SU-DHL-6 (cell line): ENCODE measurements around the gene AQP1.

Source experiments
- H2AFZ ChIP-seq: fragments of 200-600 bp; sonication (generic); 2 replicates; pipeline ENCODE4 v1.6.1; 2014; ENCODE audit warnings: low read depth, mild to moderate bottlenecking, moderate library complexity, mixed read lengths, antibody characterized with exemption, low read length; ENCODE audit not compliant: severe bottlenecking
- H3F3A ChIP-seq: fragments of 200-600 bp; shearing (Covaris generic); 2 replicates; pipeline ENCODE4 v1.6.0; 2016; ENCODE audit warnings: antibody characterized with exemption, mild to moderate bottlenecking; ENCODE audit not compliant: insufficient read depth
- H3K27ac ChIP-seq: fragments of 200-600 bp; sonication (generic); 2 replicates; pipeline ENCODE4 v1.5.1; 2016; ENCODE audit warnings: low read depth, mild to moderate bottlenecking, low read length, moderate library complexity, mixed read lengths
- H3K27me3 ChIP-seq: fragments of 200-600 bp; sonication (generic), shearing (Covaris generic); 2 replicates; pipeline ENCODE4 v1.6.0; 2014; ENCODE audit warnings: mild to moderate bottlenecking, low read length
- H3K36me3 ChIP-seq: fragments of 200-600 bp; sonication (generic); 2 replicates; pipeline ENCODE4 v1.6.1; 2014; ENCODE audit warnings: mild to moderate bottlenecking, low read length, mixed read lengths
- H3K4me2 ChIP-seq: fragments of 300-600, 200-600 bp; shearing (Covaris generic), sonication (generic); 2 replicates; pipeline ENCODE4 v1.6.0; 2014; ENCODE audit warnings: low read length, low read depth, mild to moderate bottlenecking; ENCODE audit not compliant: poor library complexity, severe bottlenecking
- H3K4me3 ChIP-seq: fragments of 200-600 bp; sonication (generic); 2 replicates; pipeline ENCODE4 v1.5.1; 2014; ENCODE audit warnings: antibody characterized with exemption, low read length, mild to moderate bottlenecking, mixed read lengths; ENCODE audit not compliant: insufficient read depth, poor library complexity, severe bottlenecking
- H3K79me2 ChIP-seq: fragments of 200-600 bp; sonication (generic); 2 replicates; pipeline ENCODE4 v1.6.1; 2014; ENCODE audit warnings: mild to moderate bottlenecking, low read length, moderate library complexity; ENCODE audit not compliant: insufficient read depth
- H3K9ac ChIP-seq: fragments of 200-600 bp; sonication (generic); 2 replicates; pipeline ENCODE4 v1.7.0; 2014; ENCODE audit warnings: mild to moderate bottlenecking, low read length
- H3K9me2 ChIP-seq: fragments of 200-600 bp; sonication (generic); replicated peaks from 2 replicates; pipeline ENCODE4 v1.6.1; 2014; ENCODE audit warnings: low read length; ENCODE audit not compliant: insufficient read depth
- H3K9me3 ChIP-seq: fragments of 200-600 bp; sonication (generic); 2 replicates; pipeline ENCODE4 v1.6.1; 2014; ENCODE audit warnings: low read length, mixed read lengths; ENCODE audit not compliant: insufficient read depth
- H4K20me1 ChIP-seq: fragments of 200-600 bp; sonication (generic); 2 replicates; pipeline ENCODE4 v1.6.1; 2014; ENCODE audit warnings: low read depth, mild to moderate bottlenecking, antibody characterized with exemption, low read length, moderate library complexity, mixed read lengths
- CTCF ChIP-seq: fragments of 200-600 bp; sonication (generic); IDR thresholded peaks from one replicate; pipeline ENCODE4 v1.5.1; 2017; ENCODE audit warnings: antibody characterized with exemption, mild to moderate bottlenecking, low read length, moderate library complexity; ENCODE audit not compliant: insufficient read depth, poor library complexity, severe bottlenecking
- EZH2phosphoT487 ChIP-seq: fragments of 200-600 bp; sonication (generic), shearing (Covaris generic); conservative IDR thresholded peaks from 2 replicates; pipeline ENCODE4 v1.6.1; 2018; ENCODE audit warnings: mild to moderate bottlenecking, antibody characterized with exemption, low read length, moderate library complexity, mixed read lengths

AQP1 gene

GRCh38 chr7:30934732-30935568, 23.3 kb downstream of the AQP1 start:
- no peak overlapping the region for H2AFZ ChIP-seq
- H3K27me3 ChIP-seq = no peaks in the 10 kb centered on the region; the same call in 1 of the 2 replicates
- H4K20me1 ChIP-seq = no peaks in the 10 kb centered on the region
- H3K27ac ChIP-seq = no peak overlapping the region
- H3K36me3 ChIP-seq = no peaks in the 10 kb centered on the region
- TF ChIP-seq CTCF (no peak), EZH2phosphoT487 (no peak)
- no peaks in the 10 kb centered on the region for H3F3A ChIP-seq
- no peak overlapping the region for H3K4me3 ChIP-seq
- no peaks in the 10 kb centered on the region for H3K79me2 ChIP-seq
- no peaks in the 10 kb centered on the region for H3K9me3 ChIP-seq
- H3K9me2 ChIP-seq = no peaks in the 10 kb centered on the region
- H3K4me2 ChIP-seq = no peak overlapping the region
- no peak overlapping the region for H3K9ac ChIP-seq

GRCh38 chr7:30935569-30935877, 23.9 kb downstream of the AQP1 start:
- no peak overlapping the region for H3K4me2 ChIP-seq
- H3K79me2 ChIP-seq = no peaks in the 10 kb centered on the region
- H3K9me2 ChIP-seq = no peaks in the 10 kb centered on the region
- no peak overlapping the region for H3K27ac ChIP-seq
- no peaks in the 10 kb centered on the region for H3K36me3 ChIP-seq
- no peak overlapping the region for H2AFZ ChIP-seq
- H3K27me3 ChIP-seq = no peaks in the 10 kb centered on the region; the same call in 1 of the 2 replicates
- H3K4me3 ChIP-seq = no peak overlapping the region
- H3K9ac ChIP-seq = no peak overlapping the region
- no peaks in the 10 kb centered on the region for H4K20me1 ChIP-seq
- no peaks in the 10 kb centered on the region for H3K9me3 ChIP-seq
- no peaks in the 10 kb centered on the region for H3F3A ChIP-seq
- TF ChIP-seq CTCF (no peak), EZH2phosphoT487 (no peak)

- no peak for TF ChIP-seq CTCF
- no peak for TF ChIP-seq EZH2phosphoT487
- Histone ChIP-seq H3K27ac (no peak overlapping the region), H3K79me2 (no peaks in the 10 kb centered on the region), H3K9me2 (no peaks in the 10 kb centered on the region), H3K27me3 (no peaks in the 10 kb centered on the region), H3K36me3 (no peaks in the 10 kb centered on the region), H3K4me3 (no peak overlapping the region), H3K9ac (no peak overlapping the region), H3F3A (no peaks in the 10 kb centered on the region), H3K9me3 (no peaks in the 10 kb centered on the region), H2AFZ (no peak overlapping the region), H4K20me1 (no peaks in the 10 kb centered on the region), H3K4me2 (no peak overlapping the region)
These were observed 25.1 kb downstream of the AQP1 start for GRCh38 chr7:30936650-30937245.
